ENCODE measurements around the gene BCR. TPM values are rescaled to one million over a fixed set of nuclear protein-coding genes. Genes with fewer than 3 reads are reported as not detected.

The BCR gene
- total RNA-seq, 4 donors from 2014 or later, result 19.2 to 63.5 (median 24.8) TPM

GRCh38 chr22:23258826-23259170 is 78.5 kb downstream of the BCR start:
- TF ChIP-seq CTCF (IDR thresholded peaks at IDR 0.05; ENCODE audit: low read depth), result no peak

DNA sequence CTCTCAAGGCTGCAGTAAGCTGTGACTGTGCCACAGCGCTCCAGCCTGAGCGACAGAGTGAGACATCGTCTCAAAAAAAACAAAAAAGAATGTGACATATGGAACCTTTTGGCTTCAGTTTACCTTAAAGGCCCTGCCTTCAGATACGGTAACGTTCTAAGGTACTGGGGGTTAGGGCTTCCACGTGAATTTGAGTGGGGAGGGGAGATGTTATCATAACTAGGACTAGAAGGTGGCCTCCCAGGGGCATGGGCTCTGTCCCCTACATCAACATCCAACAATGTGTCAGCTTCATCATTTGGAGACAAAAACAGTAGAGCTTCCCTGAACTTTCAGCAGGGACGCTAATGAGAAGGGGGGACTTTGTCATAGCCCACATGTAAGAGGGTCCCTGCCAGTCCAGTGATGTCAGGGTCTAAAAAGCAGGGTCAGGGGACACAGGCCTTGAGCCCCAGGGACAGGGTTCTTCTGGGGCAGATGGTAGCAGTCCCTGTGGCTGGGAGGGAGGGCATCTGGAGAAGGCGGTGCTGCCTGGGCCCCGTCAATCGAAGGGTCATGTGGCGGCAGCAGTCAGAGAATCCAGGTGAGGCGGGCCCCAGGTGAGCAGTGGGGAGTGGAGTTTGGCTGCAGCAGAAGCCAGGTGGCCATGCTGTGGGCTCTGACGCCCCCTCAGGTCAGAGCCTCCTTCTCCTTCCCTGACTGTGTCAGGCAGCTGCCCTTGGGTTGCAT is 79.8 kb downstream of the BCR start:
- no peak for TF ChIP-seq CTCF (IDR thresholded peaks at IDR 0.05; ENCODE audit: low read depth)

DNA sequence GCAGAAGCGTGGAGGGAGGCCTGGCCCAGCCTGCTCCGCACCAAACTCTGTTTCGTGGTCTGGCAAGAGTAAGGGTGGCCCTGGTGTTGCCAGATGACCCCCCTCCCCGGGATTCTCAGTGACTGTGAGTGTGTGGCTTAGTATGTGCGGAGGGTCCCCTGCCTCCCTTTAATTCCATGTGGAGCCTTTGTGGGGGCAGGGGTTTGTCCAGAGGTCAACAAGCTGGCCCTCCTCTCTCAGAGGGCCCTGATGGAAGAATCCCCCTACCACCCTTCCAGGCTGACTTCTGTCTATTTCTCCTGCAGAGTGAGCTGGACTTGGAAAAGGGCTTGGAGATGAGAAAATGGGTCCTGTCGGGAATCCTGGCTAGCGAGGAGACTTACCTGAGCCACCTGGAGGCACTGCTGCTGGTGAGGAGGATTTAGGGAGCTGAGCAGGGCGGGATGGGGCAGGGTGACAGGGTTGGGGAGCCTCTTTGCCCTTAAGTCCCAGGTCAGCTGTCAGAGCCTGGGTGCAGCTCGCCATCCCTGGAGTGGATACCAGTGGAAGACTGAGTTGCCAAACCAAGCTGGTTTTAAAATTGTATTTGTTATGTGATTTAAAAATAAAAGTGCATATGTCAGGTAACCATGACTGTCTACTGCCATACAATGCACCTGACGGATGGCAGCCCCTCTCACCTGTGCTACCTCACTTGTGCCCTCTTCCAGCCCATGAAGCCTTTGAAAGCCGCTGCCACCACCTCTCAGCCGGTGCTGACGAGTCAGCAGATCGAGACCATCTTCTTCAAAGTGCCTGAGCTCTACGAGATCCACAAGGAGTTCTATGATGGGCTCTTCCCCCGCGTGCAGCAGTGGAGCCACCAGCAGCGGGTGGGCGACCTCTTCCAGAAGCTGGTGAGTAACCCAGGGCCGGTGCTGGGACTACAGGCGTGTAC is 80.6 kb downstream of the BCR start:
- no peak for TF ChIP-seq CTCF (IDR thresholded peaks at IDR 0.05; ENCODE audit: low read depth)

DNA sequence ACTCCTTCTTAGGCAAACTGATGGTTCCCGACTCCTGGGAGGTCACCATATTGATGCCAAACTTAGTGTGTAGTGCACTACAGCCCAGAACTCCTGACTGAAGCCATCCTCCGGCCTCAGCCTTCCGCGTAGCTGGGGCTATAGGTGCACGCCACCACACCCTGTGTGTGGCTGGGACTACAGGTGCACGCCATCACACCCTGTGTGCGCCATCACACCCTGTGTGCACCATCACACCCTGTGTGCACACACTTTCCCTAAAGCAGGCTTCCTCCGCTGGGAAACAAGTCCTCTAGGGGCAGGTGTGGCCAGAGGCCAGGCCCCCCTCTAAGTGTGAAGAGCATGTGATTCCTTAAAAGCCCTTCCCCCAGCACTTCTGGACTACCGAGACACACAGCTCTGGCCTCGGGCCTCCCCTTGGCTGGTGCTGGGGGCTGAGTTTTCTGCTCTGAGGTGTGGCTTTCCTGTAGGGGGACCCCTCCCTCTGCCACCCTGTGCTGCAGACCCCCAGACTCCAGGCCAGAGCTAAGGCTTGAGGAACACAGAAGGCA is 81.7 kb downstream of the BCR start:
- no peak for TF ChIP-seq CTCF (IDR thresholded peaks at IDR 0.05; ENCODE audit: low read depth)

DNA sequence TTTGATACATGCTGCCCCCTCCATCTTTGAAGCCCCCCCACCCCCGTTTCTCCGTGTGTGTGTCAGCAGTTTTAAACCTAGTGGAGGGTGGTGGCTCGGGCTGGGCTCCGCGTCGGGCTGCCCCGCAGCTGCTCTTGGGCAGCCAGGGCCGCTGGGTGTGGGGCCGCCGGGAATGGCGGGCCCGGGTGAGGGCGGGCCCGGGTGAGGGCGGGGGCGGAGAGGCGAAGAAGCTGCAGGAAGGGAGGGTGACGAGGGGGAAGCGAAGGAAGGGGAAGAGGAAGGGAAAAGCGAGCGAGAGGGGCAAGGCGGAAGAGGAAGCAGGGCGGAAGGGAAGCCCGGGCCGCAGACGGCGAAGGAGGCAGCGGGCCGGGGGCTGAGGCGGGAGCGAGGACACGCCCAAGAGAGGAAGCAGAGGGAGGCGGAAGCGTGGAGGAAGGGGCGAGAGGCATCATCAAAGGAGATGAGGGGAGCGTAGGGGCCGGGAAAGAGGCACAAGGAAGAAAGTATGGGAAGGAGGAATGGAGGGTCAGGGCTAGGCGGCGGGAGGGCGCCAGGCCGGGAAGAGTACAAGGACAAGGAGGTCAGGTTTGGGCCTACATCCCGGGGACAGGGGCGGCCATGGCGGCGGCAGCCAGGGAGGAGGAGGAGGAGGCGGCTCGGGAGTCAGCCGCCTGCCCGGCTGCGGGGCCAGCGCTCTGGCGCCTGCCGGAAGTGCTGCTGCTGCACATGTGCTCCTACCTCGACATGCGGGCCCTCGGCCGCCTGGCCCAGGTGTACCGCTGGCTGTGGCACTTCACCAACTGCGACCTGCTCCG is 82.4 kb downstream of the BCR start:
- no peak for TF ChIP-seq CTCF (IDR thresholded peaks at IDR 0.05; ENCODE audit: low read depth)

GRCh38 chr22:23263651-23264555 is 83.6 kb downstream of the BCR start:
- no peak for TF ChIP-seq CTCF (IDR thresholded peaks at IDR 0.05; ENCODE audit: low read depth)

Measured in subcutaneous adipose tissue (tissue), 4 donors.